Gastroesophageal sphincter (tissue), 4 donors: ENCODE results near the gene FOXO1. TPM values are rescaled to one million over a fixed set of nuclear protein-coding genes. Genes with fewer than 3 reads are reported as not detected.
"Not testable (repeated sequence)": the region's sequence is repeated elsewhere in the genome, so short reads cannot be mapped to it uniquely, and the experiment has no call there.

Source experiments
- ATAC-seq: fragments of 150-250 bp; one replicate; pipeline ENCODE4 v1.9.1; 2016; ENCODE audit warnings: mild to moderate bottlenecking, moderate library complexity
- H3K27ac ChIP-seq, 4 donors: fragments of 200-600 bp; sonication (generic) in 3 of 4; 1 replicate in 3 of 4; 2 replicates in 1 of 4; pipeline ENCODE4 v1.5.1; 2016 to 2019
- H3K27me3 ChIP-seq: fragments of 200-600 bp; sonication (generic); one replicate; pipeline ENCODE4 v1.5.1; 2019
- H3K36me3 ChIP-seq, 2 donors: fragments of 200-600 bp; sonication (generic); one replicate each; pipeline ENCODE4 v1.5.1; 2019; ENCODE audit warnings: control low read depth in 1 of 2
- H3K4me1 ChIP-seq, 3 donors: fragments of 200-600 bp; sonication (generic); 1 replicate in 2 of 3; 2 replicates in 1 of 3; pipeline ENCODE4 v1.5.1; 2016 to 2019; ENCODE audit warnings: control low read depth in 2 of 3
- H3K4me3 ChIP-seq, 2 donors: fragments of 200-600 bp; sonication (generic); one replicate each; pipeline ENCODE4 v1.5.1; 2019; ENCODE audit warnings: mild to moderate bottlenecking in 1 of 2, moderate library complexity in 1 of 2
- H3K9me3 ChIP-seq, 3 donors: fragments of 200-600 bp; sonication (generic); one replicate each; pipeline ENCODE4 v1.5.1; 2017 to 2019; ENCODE audit warnings: control low read depth in 2 of 3
- CTCF ChIP-seq, 4 experiments: fragments of 200-600 bp in 2 of 4; fragments of 450-650 bp in 2 of 4; sonication (generic) in 1 of 4; IDR thresholded peaks; one replicate each; pipeline ENCODE4 v1.5.1; 2017 to 2019; ENCODE audit warnings: antibody characterized with exemption in 4 of 4, mild to moderate bottlenecking in 2 of 4, moderate library complexity in 2 of 4
- EP300 ChIP-seq: sonication (generic); formaldehyde crosslinking; IDR thresholded peaks from one replicate; pipeline ENCODE4 v1.6.1; 2017; ENCODE audit warnings: antibody characterized with exemption, mild to moderate bottlenecking
- POLR2A ChIP-seq, 2 donors: fragments of 450-650 bp; IDR thresholded peaks; one replicate each; pipeline ENCODE4 v1.6.1; 2017; ENCODE audit warnings: antibody characterized with exemption in 2 of 2, mild to moderate bottlenecking in 2 of 2, moderate library complexity in 1 of 2
- POLR2AphosphoS5 ChIP-seq: sonication (generic); formaldehyde crosslinking; IDR thresholded peaks from one replicate; pipeline ENCODE4 v1.6.1; 2017; ENCODE audit warnings: antibody characterized with exemption
- WGBS, 2 donors: methylation state at CpG; one replicate each; pipeline ENCODE4 v1.1.5; 2018; ENCODE audit warnings: low coverage in 1 of 2; 5-methylcytosine and 5-hydroxymethylcytosine counted together
- total RNA-seq, 4 donors: library from RNA; depleted of rRNA; stranded (reverse); fragments of >200 nt; gene quantifications; one replicate each; pipeline ENCODE4 v1.1.0, GENCODE V29; 2016

The FOXO1 gene
- total RNA-seq, 4 donors from 2014 or later = 52.4 to 72.2 (median 59.5) TPM

GRCh38 chr13:40666933-40667621 lies 636 bp upstream of the FOXO1 start:
- TF ChIP-seq POLR2A (IDR thresholded peaks at IDR 0.05) (peak in 1 of 2 donors; percentile 16), EP300 (no peak), POLR2AphosphoS5 (peak; percentile 45), CTCF (IDR thresholded peaks at IDR 0.05) (no peak)
- Histone ChIP-seq H3K27me3 (no peaks in the 10 kb centered on the region), H3K27ac (peak overlapping the region; percentile 63 to 100 (median 99)), H3K36me3 (no peaks in the 10 kb centered on the region), H3K9me3 (no peaks in the 10 kb centered on the region), H3K4me3 (peak overlapping the region; percentile 96 to 97), H3K4me1 (peaks cover 0 to 34% (median 6%) of the 10 kb centered on the region in 3 donors)
- WGBS, 2 donors = 0 to 6% methylated on average over 9 to 10 of the region's 67 CpGs
- ATAC-seq = peak; percentile 48

GRCh38 chr13:40665126-40666044 lies 1.1 kb downstream of the FOXO1 start:
- peak; percentile 4 for ATAC-seq
- Histone ChIP-seq H3K27ac (peak overlapping the region; percentile 95 to 100 (median 99)), H3K9me3 (no peaks in the 10 kb centered on the region), H3K4me1 (peaks cover 2 to 51% (median 7%) of the 10 kb centered on the region in 3 donors), H3K27me3 (no peaks in the 10 kb centered on the region), H3K36me3 (no peaks in the 10 kb centered on the region), H3K4me3 (peak overlapping the region; percentile 96 to 97)
- TF ChIP-seq POLR2AphosphoS5 = peak; percentile 30
- no peak for TF ChIP-seq EP300
- TF ChIP-seq CTCF (IDR thresholded peaks at IDR 0.05) = peak in 1 of 4 experiments; percentile 2
- WGBS, 2 donors = 0% methylated on average over 9 of the region's 117 CpGs; no CpG with 5 or more reads in 1 of the 2 donors

GRCh38 chr13:40664350-40665125 lies 1.9 kb downstream of the FOXO1 start:
- WGBS, 2 donors = no CpG with 5 or more reads among the region's 77 CpGs
- Histone ChIP-seq H3K4me3 (peak overlapping the region; percentile 96 to 97), H3K9me3 (no peaks in the 10 kb centered on the region), H3K27ac (peak overlapping the region; percentile 95 to 100 (median 99)), H3K4me1 (peaks cover 2 to 60% (median 11%) of the 10 kb centered on the region in 3 donors), H3K36me3 (no peaks in the 10 kb centered on the region), H3K27me3 (no peaks in the 10 kb centered on the region)
- ATAC-seq = peak; percentile 48
- peak; percentile 75 to 76 for TF ChIP-seq POLR2A (IDR thresholded peaks at IDR 0.05)
- TF ChIP-seq CTCF (IDR thresholded peaks at IDR 0.05) = peak in 2 of 4 experiments; percentile 6 to 10
- no peak for TF ChIP-seq EP300
- peak; percentile 60 for TF ChIP-seq POLR2AphosphoS5

GRCh38 chr13:40664100-40664349 lies 2.4 kb downstream of the FOXO1 start:
- WGBS, 2 donors = 12 to 17% methylated on average over 4 to 9 of the region's 17 CpGs
- Histone ChIP-seq H3K4me3 (peak overlapping the region; percentile 96 to 97), H3K27ac (peak overlapping the region; percentile 95 to 100 (median 99)), H3K4me1 (peaks cover 2 to 65% (median 11%) of the 10 kb centered on the region in 3 donors)
- H3K36me3 ChIP-seq, H3K9me3 ChIP-seq, H3K27me3 ChIP-seq: not testable (repeated sequence)
- peak; percentile 4 for ATAC-seq

- H3K27me3 ChIP-seq = no peaks in the 10 kb centered on the region
- TF ChIP-seq POLR2AphosphoS5 (no peak), POLR2A (IDR thresholded peaks at IDR 0.05) (no peak)
- peak overlapping the region; percentile 96 to 97 for H3K4me3 ChIP-seq
- H3K9me3 ChIP-seq = no peaks in the 10 kb centered on the region
- peak overlapping the region; percentile 55 to 100 (median 97) for H3K27ac ChIP-seq
- no peak for ATAC-seq
- peaks cover 2 to 67% (median 16%) of the 10 kb centered on the region in 3 donors for H3K4me1 ChIP-seq
- H3K36me3 ChIP-seq = no peaks in the 10 kb centered on the region
These were observed 3.6 kb downstream of the FOXO1 start for GRCh38 chr13:40662866-40663265.
